H9 (cell line): ENCODE data around the gene CDH1. TPM values are rescaled to one million over a fixed set of nuclear protein-coding genes. Genes with fewer than 3 reads are reported as not detected.

Source experiments
- DNase-seq: peaks from one replicate; pipeline ENCODE4 v3.0.0-alpha.2; 2017
- H2AFZ ChIP-seq: one replicate; pipeline ENCODE4 v1.6.1; 2013; ENCODE audit warnings: mild to moderate bottlenecking, low read length, control low read depth, moderate library complexity
- H2AK5ac ChIP-seq: 2 replicates; pipeline ENCODE4 v1.6.1; 2013; ENCODE audit warnings: low read length, control low read depth, mixed read lengths; ENCODE audit not compliant: insufficient read length
- H2BK120ac ChIP-seq: one replicate; pipeline ENCODE4 v1.6.1; 2013; ENCODE audit warnings: low read depth, mild to moderate bottlenecking, low read length, control low read depth, inconsistent platforms; ENCODE audit not compliant: poor library complexity, severe bottlenecking
- H2BK12ac ChIP-seq: 2 replicates; pipeline ENCODE4 v1.6.1; 2013; ENCODE audit warnings: low read length, control low read depth, mixed read lengths, low read depth; ENCODE audit not compliant: insufficient read length
- H2BK15ac ChIP-seq: 2 replicates; pipeline ENCODE4 v1.6.1; 2013; ENCODE audit warnings: low read depth, low read length, control low read depth
- H2BK20ac ChIP-seq: one replicate; pipeline ENCODE4 v1.6.1; 2013; ENCODE audit warnings: low read depth, mild to moderate bottlenecking, low read length, control low read depth, inconsistent platforms; ENCODE audit not compliant: poor library complexity, severe bottlenecking
- H2BK5ac ChIP-seq: 2 replicates; pipeline ENCODE4 v1.6.1; 2013; ENCODE audit warnings: low read length, control low read depth, mixed read lengths; ENCODE audit not compliant: insufficient read length
- H3K14ac ChIP-seq: 2 replicates; pipeline ENCODE4 v1.6.1; 2013; ENCODE audit warnings: low read length, control low read depth; ENCODE audit not compliant: insufficient read depth
- H3K18ac ChIP-seq: 2 replicates; pipeline ENCODE4 v1.6.1; 2013; ENCODE audit warnings: low read depth, mild to moderate bottlenecking, mixed read lengths, low read length, control low read depth; ENCODE audit not compliant: insufficient read length
- H3K23ac ChIP-seq: 2 replicates; pipeline ENCODE4 v1.6.1; 2013; ENCODE audit warnings: low read length, control low read depth, mixed read lengths, low read depth; ENCODE audit not compliant: insufficient read length
- H3K23me2 ChIP-seq: 2 replicates; pipeline ENCODE4 v1.6.1; 2013; ENCODE audit warnings: low read depth, mild to moderate bottlenecking, mixed read lengths, low read length, control low read depth; ENCODE audit not compliant: insufficient read length, poor library complexity, severe bottlenecking
- H3K27ac ChIP-seq: 2 replicates; pipeline ENCODE4 v1.5.1; 2013; ENCODE audit warnings: low read length, control low read depth, mixed read lengths, low read depth; ENCODE audit not compliant: insufficient read length
- H3K27me3 ChIP-seq: 2 replicates; pipeline ENCODE4 v1.6.1; 2013; ENCODE audit warnings: low read length, control low read depth, inconsistent platforms; ENCODE audit not compliant: insufficient read depth
- H3K4ac ChIP-seq: 2 replicates; pipeline ENCODE4 v1.6.1; 2013; ENCODE audit warnings: low read depth, mild to moderate bottlenecking, control low read depth, inconsistent platforms, low read length, moderate library complexity
- H3K4me1 ChIP-seq: 2 replicates; pipeline ENCODE4 v1.6.1; 2013; ENCODE audit warnings: low read length, control low read depth, inconsistent platforms; ENCODE audit not compliant: insufficient read depth
- H3K4me2 ChIP-seq: 2 replicates; pipeline ENCODE4 v1.6.1; 2013; ENCODE audit warnings: low read length, control low read depth, mixed read lengths; ENCODE audit not compliant: insufficient read length, insufficient read depth
- H3K56ac ChIP-seq: 2 replicates; pipeline ENCODE4 v1.6.1; 2013; ENCODE audit warnings: low read depth, mild to moderate bottlenecking, mixed read lengths, low read length, control low read depth; ENCODE audit not compliant: insufficient read length
- H3K79me1 ChIP-seq: 2 replicates; pipeline ENCODE4 v1.6.1; 2013; ENCODE audit warnings: low read depth, mild to moderate bottlenecking, moderate library complexity, low read length, control low read depth, inconsistent platforms; ENCODE audit not compliant: insufficient read depth, poor library complexity, severe bottlenecking
- H3K79me2 ChIP-seq: 2 replicates; pipeline ENCODE4 v1.6.1; 2013; ENCODE audit warnings: low read length, control low read depth, inconsistent platforms; ENCODE audit not compliant: insufficient read depth
- H3K9ac ChIP-seq: 2 replicates; pipeline ENCODE4 v1.6.1; 2013; ENCODE audit warnings: low read length, control low read depth, mixed read lengths; ENCODE audit not compliant: insufficient read length; ENCODE audit errors: extremely low read depth
- H3K9me3 ChIP-seq: one replicate; pipeline ENCODE4 v1.6.1; 2013; ENCODE audit warnings: low read depth, low read length, inconsistent platforms; ENCODE audit not compliant: control insufficient read depth
- H3T11ph ChIP-seq: one replicate; pipeline ENCODE4 v1.6.1; 2013; ENCODE audit warnings: mild to moderate bottlenecking, low read length, control low read depth, inconsistent platforms
- H4K20me1 ChIP-seq: one replicate; pipeline ENCODE4 v1.6.1; 2013; ENCODE audit not compliant: control insufficient read depth, insufficient read length, insufficient read depth
- H4K5ac ChIP-seq: 2 replicates; pipeline ENCODE4 v1.6.1; 2013; ENCODE audit warnings: low read depth, mild to moderate bottlenecking, mixed read lengths, low read length, control low read depth; ENCODE audit not compliant: insufficient read length
- H4K8ac ChIP-seq: replicated peaks from 2 replicates; pipeline ENCODE4 v1.6.1; 2013; ENCODE audit warnings: low read length, control low read depth, mixed read lengths, low read depth; ENCODE audit not compliant: insufficient read length
- H4K91ac ChIP-seq: 2 replicates; pipeline ENCODE4 v1.6.1; 2013; ENCODE audit warnings: low read depth, mild to moderate bottlenecking, moderate library complexity, mixed read lengths, low read length, control low read depth; ENCODE audit not compliant: insufficient read length
- H3K27ac Mint-ChIP-seq, 3 experiments: 2 replicates in 2 of 3; 3 replicates in 1 of 3; pipeline ENCODE4 v1.8.0; 2020 to 2021; ENCODE audit warnings: mixed read lengths in 3 of 3, mild to moderate bottlenecking in 1 of 3, moderate library complexity in 1 of 3
- H3K27me3 Mint-ChIP-seq: 2 replicates; pipeline ENCODE4 v1.8.0; 2021; ENCODE audit warnings: low read depth, mild to moderate bottlenecking, moderate library complexity, mixed read lengths
- H3K36me3 Mint-ChIP-seq, 3 experiments: 2 replicates in 2 of 3; 3 replicates in 1 of 3; pipeline ENCODE4 v1.8.0; 2020 to 2021; ENCODE audit warnings: low read depth in 3 of 3, mixed read lengths in 3 of 3; ENCODE audit not compliant: insufficient read depth in 1 of 3
- H3K4me1 Mint-ChIP-seq, 2 experiments: 2 replicates each; pipeline ENCODE4 v1.8.0; 2020; ENCODE audit warnings: mixed read lengths in 2 of 2
- H3K4me3 Mint-ChIP-seq, 2 experiments: 2 replicates in 1 of 2; 3 replicates in 1 of 2; pipeline ENCODE4 v1.8.0; 2020 to 2021; ENCODE audit warnings: mild to moderate bottlenecking in 2 of 2, mixed read lengths in 2 of 2, moderate library complexity in 1 of 2
- H3K9me3 Mint-ChIP-seq, 2 experiments: 2 replicates in 1 of 2; 3 replicates in 1 of 2; pipeline ENCODE4 v1.8.0; 2020; ENCODE audit warnings: mild to moderate bottlenecking in 2 of 2, mixed read lengths in 2 of 2, moderate library complexity in 1 of 2
- CTCF ChIP-seq: fragments of 200-600 bp; sonication (generic); conservative IDR thresholded peaks from 3 replicates; pipeline ENCODE4 v1.8.0; 2021; ENCODE audit warnings: antibody characterized with exemption, mild to moderate bottlenecking
- WGBS: extraction: QIAGEN DNeasy Blood & Tissue Kit; methylation state at CpG from one replicate; pipeline ENCODE4 v1.1.7; 2013; ENCODE audit warnings: missing lambda C conversion rate, low lambda C conversion rate, mixed read lengths; ENCODE audit not compliant: insufficient read length; ENCODE audit errors: extremely low coverage; 5-methylcytosine and 5-hydroxymethylcytosine counted together
- total RNA-seq: library from RNA; stranded (reverse); gene quantifications from 2 replicates; pipeline ENCODE4 v1.2.1, GENCODE V29; 2021

The CDH1 gene
- total RNA-seq, 1 experiment from 2014 or later: 237 TPM

GRCh38 chr16:68883685-68884084, 146.6 kb downstream of the CDH1 start:
- Histone ChIP-seq H4K5ac (no peak overlapping the region), H3K23me2 (no peaks in the 10 kb centered on the region), H3K18ac (no peak overlapping the region), H3K4me2 (no peak overlapping the region), H4K8ac (no peak overlapping the region), H3K14ac (no peak overlapping the region), H2BK5ac (no peak overlapping the region), H3K9ac (no peak overlapping the region), H3K56ac (no peak overlapping the region), H3K9me3 (no peaks in the 10 kb centered on the region), H3K79me2 (no peaks in the 10 kb centered on the region), H2BK12ac (no peak overlapping the region), H4K91ac (no peak overlapping the region), H2BK20ac (no peak overlapping the region), H2BK15ac (no peak overlapping the region), H3T11ph (no peak overlapping the region), H3K27ac (no peak overlapping the region), H3K4me1 (no peaks in the 10 kb centered on the region), H4K20me1 (no peaks in the 10 kb centered on the region), H2AK5ac (no peak overlapping the region), H2BK120ac (no peak overlapping the region), H3K79me1 (no peaks in the 10 kb centered on the region), H2AFZ (no peak overlapping the region), H3K23ac (no peak overlapping the region), H3K27me3 (no peaks in the 10 kb centered on the region), H3K4ac (no peak overlapping the region)
- TF ChIP-seq CTCF: no peak
- DNase-seq: no peak
- Mint-ChIP-seq H3K4me1 (no peaks in the 10 kb centered on the region), H3K4me3 (no peak overlapping the region), H3K27me3 (no peaks in the 10 kb centered on the region), H3K27ac (peak overlapping the region in 1 of 3 experiments; percentile 10; a peak in 2 of 7 replicates), H3K9me3 (no peaks in the 10 kb centered on the region), H3K36me3 (peaks cover 2 to 11% (median 9%) of the 10 kb centered on the region in 3 experiments; a peak in 4 of 7 replicates)
- WGBS: no CpG with 5 or more reads among the region's 6 CpGs
